Measurements from ENCODE around the gene TNFAIP1.

The TNFAIP1 gene

DNA sequence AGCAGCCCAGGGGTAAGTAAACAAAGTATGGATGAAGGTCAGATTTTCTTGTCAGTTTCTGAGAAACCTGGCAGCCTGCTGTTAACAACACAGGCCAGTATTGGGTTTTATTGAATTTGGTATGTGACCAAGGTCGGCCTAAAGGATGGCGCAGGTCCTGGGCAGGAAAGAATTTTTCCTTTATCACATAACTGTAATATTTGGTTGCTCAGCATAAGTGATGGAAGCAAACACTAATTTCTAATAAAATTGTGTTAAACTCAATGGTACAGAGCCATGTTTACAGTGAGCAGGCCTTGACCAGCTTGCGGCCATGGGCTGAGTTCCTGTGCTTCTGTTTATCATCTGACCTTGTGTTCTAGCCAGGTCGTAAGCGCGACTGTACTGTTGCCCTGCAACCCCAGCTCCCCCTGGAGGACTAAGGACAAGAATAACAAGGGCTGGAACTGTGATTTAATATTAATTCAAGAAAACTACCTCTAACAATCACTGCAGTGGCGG lies 11.2 kb downstream of the TNFAIP1 start:
- no peak for DNase-seq

DNA sequence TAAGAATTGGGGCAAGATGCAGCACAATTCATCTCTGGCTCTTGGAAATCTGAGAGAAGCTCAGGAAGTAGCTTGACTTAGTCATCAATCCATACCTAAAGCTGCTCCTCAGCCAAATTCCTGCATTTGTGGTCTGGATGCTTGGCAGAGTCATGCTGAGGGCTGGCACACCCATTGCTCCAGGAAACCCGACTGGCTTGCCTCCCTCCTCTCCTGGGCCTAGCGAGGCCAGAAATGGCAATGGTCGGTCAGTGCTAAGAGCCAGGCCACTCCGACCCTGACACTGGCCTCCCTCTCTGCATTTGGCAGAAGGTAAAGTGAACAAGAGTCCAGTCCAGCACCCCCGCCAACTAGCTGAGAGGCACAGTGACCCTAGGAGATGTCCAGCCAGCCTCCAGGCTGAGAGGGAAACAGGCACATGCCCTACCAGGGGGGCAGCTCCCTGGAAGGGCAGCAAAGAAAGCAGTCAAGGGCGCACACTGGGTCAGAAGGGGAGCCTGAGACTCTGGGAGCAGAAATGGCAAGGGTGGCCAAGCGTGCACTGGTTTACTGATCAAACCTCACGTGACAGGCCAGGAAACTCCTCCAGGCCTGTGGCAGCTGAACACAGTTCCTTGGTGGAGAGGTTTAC lies 11.8 kb downstream of the TNFAIP1 start:
- no peak for DNase-seq

DNA sequence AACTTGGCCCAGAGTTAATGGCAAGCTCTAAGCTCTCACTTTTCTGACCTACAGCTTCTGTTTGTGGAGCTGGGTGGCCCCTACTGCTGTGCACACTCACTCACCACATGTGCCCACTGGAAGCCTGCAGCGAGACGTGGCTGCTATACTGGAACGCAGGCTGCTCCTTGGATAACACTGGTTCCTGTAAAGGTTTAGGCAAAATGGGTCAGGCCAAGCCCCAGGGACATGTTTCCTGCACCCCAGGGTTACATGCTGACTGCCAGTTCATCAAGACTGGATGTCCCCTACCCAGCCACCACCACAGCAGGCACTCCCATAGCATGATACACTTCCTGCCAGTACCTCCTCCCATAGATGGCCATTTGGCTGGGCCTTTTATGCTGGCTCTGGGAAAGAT lies 13.4 kb downstream of the TNFAIP1 start:
- DNase-seq, result no peak

DNA sequence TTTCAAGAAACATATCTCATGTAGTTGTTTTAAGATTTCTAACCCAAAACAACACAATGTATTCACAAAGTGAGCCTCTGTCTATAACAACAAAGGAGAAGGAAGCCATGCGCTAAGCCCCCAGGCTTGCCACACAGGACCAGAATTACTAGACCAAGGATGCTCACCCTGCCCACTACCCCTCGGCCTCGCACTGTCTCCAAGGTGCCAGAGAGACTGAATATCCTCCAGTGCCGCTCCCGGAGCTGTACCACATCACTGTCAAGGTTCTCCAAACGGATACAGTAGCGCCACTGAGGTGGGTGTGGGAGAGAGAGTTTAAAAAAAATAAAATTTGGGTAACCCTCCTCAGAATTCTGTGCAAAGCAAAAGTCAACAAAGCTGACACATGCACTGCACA lies 14.7 kb downstream of the TNFAIP1 start:
- no peak for DNase-seq

DNA sequence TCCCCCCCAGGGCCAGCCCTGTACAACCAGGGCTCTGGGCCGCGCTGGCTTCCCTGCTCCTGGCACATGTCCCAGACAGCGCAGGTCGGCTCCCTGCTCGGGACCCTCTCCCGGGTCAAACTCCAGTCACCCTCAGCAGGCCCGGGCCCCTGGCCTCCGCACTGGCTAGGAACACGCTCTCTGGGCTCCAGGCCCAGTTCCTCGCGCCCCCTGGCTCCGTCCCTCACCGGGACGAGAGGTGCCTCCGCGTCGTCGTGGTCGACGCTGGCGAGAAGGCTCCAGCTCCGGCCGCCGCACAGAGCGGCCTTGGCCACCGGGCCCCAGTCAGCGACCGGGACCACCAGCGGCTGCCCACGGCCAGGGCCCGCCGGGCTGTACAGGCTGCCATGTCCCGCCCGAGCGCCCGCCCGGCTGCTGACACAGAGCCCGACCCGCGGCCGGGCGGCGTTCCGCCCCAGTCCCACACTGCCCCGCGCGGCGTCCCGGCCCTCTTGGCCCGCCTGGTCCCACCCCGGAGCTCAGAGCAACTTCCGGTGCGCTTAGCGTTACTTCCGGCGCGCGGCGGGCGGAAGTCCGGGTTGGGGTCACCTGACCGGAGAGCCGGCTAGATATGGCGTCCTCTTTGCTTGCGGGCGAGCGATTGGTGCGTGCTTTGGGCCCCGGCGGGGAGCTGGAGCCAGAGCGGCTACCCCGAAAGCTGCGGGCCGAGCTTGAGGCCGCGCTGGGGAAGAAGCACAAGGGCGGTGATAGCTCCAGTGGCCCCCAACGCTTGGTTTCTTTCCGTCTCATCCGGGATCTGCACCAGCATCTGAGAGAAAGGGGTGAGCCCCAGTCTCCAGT lies 21.7 kb downstream of the TNFAIP1 start, which contains the start of gene POLDIP2:
Gene POLDIP2, minus strand, starts transcription at position 467 of the 840 bp plus-strand sequence. Its CDS starts 79 bp downstream, at position 388.
- DNase-seq, result peak; percentile 96

DNA sequence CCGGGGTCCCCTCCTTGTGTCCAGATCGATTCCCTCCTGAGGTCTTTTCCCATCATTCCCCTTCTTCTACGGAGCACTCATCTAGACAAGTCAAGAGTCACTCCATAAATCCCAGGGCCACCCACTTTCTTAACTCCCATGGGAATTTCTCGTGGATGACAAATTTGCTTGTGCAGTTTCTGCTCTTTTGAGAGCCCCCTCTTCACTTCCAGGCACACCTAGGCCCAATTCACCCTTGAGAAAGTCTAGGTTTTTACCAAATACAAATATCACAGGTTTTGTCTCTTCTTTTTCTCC lies 22.3 kb downstream of the TNFAIP1 start:
- no peak for DNase-seq

DNA sequence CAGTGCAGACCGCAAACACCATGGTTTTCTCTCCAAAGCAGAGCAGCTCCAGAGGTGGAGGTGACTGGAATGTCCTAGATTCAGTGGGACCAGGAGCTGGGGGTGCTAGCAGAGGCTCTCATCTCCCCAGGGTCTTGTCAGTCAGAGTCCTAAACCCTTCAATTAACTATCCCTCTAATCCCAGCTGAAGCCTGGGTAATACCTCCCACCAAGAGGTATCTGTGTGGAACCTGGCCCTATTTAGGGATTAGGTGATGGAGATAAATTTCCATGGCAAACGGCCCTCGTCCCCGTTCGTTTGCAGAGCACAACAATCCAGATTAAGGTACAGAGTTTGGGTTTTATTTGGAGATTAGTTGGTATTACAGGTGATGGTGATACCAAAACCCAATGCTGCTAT lies 27.6 kb downstream of the TNFAIP1 start:
- no peak for DNase-seq

DNA sequence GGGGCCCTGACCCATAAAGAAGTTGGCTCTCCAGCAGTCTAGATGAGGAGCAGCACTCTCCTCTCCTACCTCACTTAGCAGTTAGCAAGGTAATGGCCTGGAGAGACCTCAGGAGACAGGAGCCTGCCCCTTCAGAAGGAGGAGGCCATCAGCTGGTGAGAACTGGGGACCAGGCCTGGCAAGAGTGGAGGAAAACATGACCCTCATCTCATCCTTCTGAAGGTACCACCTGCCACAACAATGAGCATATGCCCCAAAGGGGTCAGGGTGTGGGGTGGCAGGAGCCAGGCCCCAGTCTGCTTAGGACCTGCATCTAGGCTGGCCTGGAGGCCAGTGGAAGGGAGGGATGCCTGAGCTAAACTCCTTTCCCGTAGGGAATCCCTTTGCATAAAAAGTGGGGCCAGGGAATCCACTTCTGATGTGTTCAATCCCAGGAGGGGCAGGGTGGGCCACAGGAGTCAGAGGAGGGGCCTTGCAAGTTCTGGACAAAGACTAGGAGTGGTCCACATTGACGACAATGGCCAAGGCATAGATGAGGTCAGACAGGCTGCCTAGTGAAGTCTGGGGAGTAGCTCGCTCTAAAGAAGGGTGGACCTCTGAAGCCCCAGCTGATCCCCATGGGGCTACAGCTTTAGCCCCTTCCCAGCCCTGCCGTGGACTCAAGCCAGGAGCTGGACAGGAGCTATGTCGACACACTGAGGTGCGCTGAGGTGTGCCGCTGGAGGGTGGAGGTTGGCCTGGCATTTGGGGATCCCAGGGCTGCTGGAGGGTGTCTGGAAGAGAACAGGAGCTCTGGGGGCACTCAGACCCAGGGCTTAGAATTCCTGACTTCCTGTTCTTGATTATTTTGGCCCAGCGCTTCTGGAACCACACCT lies 28.5 kb downstream of the TNFAIP1 start:
- no peak for DNase-seq

DNA sequence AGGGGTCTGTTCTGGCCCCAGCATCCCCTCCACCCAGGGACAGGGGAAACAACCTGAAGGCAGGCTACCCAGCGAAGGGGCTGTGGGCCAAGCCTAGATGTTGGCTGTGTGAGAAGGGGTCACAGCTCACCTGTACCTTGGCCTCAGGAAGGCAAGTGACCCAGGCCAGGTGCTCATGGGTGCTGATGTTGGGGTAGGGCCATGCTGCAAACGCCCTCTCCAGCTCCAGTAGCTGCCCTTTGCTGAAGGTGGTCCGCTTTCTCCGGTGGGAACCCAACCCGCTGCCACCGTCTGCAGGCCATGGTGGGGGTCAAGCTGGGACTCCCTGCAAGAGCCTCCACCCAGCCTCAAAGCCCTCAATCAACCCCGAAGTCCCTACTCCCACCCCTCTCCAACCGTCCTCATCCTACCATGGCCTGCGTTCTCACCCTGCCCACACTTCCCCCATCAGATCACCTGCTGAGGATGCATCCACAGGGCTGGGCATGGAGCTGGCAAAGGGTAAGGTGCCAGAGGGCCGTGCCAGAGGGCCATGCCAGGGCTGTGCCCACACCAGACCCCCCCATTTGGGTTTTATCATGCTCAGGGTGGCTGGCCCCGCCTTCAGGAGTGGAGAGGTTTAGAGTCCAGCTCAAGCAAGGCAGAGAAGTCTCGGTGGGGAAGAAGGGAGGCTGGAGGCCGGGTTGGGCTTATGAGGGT lies 29.3 kb downstream of the TNFAIP1 start, which contains the start of gene SEBOX:
Gene SEBOX, minus strand, starts transcription at position 535 of the 699 bp plus-strand sequence. Its CDS starts 48 bp downstream, at position 487.
- no peak for DNase-seq

DNA sequence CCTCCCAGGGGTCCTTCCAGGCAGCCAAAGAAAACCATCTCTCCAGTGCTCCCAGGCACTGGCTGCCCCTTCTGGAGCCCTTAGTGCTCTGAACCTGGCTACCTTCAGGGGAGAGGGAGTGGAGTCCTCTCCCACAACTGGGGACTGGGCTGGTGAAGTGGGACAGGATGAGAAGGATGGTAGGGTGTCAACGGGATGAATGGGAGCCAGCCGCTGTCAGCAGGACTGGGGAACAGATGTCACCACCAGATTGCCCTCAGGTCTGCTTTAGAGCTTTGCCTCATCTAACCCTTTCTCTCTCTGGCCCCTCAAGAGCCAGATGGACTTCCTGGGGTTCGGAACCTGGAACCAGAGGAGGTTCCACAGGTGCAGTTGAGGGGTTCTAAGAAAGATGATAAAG lies 29.9 kb downstream of the TNFAIP1 start:
- no peak for DNase-seq

DNA sequence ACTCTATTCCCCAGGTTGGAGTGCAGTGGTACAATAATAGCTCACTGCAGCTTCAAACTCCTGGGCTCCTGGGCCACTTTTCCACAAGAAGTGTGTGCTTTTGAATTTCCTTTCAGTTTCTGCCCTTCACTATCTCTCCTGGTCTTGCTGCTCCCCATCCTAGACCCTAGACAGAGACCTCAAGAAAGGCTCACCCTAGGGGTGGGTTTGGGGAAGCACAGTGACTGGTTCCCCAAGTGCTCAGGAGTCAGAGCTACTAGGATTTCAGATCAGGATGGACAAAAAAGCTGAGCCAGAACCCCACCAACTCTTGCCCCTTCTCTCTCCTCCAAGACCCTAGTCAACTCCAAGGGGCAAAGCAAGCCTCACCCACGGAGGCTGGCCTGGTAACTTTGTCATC lies 31.0 kb downstream of the TNFAIP1 start:
- DNase-seq, result no peak

DNA sequence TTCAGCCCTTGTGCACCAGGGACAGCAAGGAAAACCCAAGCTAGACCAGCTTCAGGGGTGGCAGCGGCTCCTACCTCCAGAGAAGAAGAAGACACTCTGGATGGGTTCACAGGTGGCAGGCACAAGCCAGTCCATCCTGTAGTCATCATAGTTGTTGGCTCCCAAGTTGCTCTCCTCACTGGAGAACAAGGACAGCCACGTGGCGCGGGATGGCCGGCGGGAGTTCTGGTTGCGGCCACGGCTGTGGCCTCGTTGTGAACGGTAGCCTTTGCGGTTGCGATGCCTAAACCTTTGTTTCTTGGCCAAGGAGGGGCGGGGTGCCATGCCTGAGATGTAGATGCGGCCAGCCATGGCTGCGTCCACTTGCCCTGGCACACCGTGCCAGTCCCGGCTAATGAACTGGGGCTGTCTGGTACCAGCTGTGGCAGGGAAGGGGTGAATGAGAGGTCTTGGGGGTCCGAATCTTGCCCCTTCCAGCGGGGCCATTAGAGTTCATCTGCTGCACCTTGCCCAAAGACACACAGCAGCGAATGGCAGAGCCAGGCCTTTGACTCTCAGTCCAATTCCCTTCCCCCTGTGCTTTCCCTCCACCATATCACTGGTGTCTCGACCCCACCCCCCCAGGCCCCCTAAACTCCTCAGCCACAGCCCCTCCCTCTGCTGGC lies 32.2 kb downstream of the TNFAIP1 start:
- no peak for DNase-seq

DNA sequence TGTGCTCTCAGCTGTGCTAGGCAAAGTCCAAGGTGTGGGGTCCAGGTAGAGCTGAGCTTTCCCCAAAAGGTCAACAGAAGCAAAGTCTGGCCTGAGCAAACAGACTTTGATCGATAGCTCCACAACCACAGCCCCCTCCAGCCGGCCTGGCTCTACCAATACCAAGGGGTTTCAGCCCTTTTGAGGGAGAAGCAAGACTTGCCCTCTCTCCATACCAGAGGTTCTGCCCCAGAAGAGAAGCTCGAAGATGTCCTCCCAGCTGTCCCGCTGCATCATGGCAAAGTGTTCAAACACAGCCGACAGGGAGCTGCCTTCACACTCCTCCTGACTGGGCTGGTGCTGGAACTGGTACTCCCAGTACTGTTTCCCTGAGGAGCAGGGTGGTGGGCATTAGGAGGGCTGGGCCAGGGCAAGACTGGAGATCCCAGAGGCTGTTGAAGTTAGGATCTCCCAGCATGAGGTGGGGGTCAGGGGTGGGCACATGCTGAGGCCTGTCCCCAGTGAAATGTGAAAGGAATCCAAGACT lies 32.8 kb downstream of the TNFAIP1 start:
- DNase-seq, result no peak

DNA sequence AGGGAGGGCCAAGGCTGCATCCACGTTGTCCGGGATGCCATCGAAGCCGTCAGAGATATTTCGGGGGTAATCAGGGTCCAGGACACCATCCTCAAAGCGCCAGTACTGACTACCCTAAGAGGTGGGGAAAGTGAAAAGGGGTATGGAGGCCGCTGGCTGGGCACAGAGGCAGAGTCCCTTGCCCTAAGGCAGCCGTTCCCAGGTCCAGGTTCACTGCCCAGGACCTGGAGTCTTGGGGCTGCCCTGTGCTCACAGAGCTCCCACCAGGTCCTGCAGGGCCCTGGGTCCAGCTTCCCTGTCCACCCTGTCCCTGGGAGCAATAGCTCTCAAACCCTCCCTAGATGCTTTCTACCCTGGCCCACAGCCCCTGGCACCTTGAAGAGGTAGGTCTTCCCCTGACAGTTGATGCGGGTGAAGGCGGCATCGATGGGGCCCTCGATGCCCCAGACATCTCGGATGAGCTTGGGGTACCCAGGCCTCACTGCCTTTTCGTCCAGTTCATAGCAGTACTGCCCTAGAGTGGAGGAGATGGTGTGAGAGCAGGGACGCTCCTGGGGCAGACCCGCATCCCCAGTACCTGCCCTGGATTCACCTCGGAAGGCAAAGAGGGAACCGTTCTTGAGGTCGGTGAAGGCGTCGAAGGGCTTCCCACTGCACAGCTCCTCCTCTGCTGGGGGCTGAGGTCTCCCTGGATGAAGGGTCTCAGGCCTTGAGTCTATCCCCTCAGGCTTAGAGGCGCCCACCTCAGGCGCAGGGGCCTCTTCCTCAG lies 33.5 kb downstream of the TNFAIP1 start:
- DNase-seq, result no peak

DNA sequence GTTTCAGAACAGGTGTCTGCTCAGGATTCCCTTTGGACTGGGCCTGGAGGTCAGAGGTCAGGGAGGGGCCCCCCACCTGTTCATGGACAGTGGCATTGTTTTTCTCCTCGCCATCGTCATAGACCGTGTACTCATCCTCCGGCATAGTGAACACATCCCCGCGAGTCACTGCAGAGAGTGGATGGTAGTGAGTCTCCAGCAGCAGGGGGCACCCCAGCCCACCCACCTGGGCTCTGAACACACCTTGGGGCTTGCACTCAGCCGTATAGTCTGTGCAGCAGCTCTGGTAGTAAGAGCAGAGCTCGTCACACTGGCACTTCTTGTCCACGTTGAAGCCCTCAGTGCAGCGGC lies 34.1 kb downstream of the TNFAIP1 start:
- no peak for DNase-seq

DNA sequence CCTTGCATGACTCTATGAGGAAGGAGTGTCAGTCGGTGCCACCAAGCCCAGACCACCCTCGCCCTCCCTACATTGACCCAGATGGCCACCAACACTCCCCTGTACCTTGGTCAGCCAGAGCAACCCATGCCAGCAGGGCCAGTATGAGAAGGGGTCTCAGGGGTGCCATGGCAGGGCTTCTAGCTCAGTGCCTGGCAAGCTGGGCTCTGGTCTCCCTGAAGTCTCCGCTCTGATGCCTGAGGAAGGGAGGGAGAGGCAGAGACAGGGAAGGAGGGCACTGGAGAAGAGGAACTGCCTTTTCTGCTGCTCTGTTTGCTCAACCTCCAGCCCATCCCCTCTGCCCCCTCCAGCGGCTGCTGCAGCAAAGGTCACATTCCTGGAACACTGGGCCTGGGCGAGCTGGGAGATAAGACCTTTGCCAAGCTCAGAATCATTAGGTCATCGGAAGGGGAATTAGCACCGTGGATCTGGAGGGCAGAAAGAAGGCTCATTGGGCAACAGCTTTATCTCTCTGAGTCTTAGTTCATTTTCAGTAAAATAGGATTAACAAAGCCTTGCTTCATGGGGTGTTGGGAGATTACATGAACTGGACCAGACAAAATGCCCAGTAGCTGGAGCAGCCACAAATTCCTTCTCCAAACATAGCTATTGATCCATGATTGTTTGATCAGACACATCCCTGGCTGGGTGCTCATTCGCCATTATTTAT lies 34.6 kb downstream of the TNFAIP1 start, which contains the start of gene VTN:
Gene VTN, minus strand, starts transcription at position 273 of the 709 bp plus-strand sequence. Its CDS starts 104 bp downstream, at position 169.
- DNase-seq, result no peak

DNA sequence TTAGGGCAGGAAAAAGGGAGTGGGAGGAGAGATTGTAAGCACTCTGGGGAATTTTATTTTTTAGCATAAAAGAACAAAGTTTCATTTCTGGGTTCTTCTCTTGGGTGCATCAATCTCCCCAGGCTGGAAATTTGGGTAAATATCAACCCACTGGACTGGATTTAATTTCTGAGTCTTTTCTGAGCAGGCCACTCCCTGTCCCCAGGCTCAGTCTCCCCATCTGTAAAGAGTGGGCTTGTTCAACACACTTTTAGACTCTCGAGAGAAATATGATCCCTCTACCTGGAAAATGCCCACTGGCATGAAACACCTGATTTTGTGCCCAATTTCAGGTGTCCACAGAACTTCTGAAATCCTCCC lies 35.2 kb downstream of the TNFAIP1 start:
- DNase-seq, result no peak

DNA sequence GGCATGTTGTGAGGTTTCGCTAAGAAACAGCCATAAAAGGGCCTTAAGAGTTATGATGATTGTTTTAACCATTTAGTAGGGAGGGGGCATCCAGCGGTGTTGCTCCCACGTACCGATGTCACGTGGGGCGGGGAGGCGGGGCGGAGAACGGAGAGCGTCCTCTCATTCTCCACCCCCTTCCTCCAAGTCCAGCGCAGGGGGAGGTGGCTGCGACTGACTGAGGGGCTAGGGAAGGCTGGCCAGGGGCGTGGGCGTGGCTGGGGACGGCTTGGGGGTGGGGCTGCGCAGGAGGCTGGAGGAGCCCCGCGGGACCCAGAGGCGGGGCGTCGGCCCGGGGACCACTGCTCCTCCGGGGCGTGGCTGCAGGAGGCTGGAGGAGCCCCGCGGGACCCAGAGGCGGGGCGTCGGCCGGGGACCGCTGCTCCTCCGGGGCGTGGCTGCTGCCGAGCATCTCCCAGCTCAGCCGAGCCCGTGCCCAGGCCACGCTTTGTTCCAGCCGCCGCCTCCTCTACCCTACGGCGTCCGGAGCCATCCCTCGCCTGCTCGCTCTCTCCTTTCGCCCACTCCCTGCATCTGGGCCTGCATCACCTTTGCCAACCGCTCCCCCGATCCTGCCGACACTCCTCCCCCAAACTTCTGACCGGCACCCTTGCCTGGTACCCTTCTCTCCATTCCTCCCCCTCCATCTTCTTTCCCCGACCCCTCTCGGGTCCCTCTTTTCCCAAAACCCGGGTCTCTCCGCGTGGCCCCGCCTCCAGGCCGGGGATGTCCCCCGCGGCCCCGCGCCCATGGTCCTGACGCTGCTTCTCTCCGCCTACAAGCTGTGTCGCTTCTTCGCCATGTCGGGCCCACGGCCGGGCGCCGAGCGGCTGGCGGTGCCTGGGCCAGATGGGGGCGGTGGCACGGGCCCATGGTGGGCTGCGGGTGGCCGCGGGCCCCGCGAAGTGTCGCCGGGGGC lies 36.0 kb downstream of the TNFAIP1 start, which contains the start of gene SARM1:
Gene SARM1, plus strand, starts transcription at position 450 of the 958 bp plus-strand sequence. Its CDS starts 339 bp downstream, at position 789.
- peak; percentile 91 for DNase-seq

All from CD4-positive, alpha-beta T cell treated with Interleukin-21 for 1 hour (primary cell).